Iris pigment epithelial cell (primary cell): ENCODE measurements around the gene RXFP1.

Experiments
- DNase-seq: peaks from one replicate; pipeline ENCODE4 v3.0.0-alpha.2; 2011; ENCODE audit warnings: low read depth

RXFP1 gene

GRCh38 chr4:158671915-158672806 lies 150.5 kb downstream of the RXFP1 start, which contains the start of gene ETFDH:
Gene ETFDH (plus strand): TSS chr4:158672296. CDS start chr4:158672457, 161 bp downstream.
- peak; percentile 100 for DNase-seq

- no peak for DNase-seq
Observed at GRCh38 chr4:158673633-158674032, 152.0 kb downstream of the RXFP1 start.

- DNase-seq: no peak
Observed at GRCh38 chr4:158676076-158676475, 154.4 kb downstream of the RXFP1 start.

GRCh38 chr4:158678767-158679166 lies 157.1 kb downstream of the RXFP1 start:
- DNase-seq: no peak

- DNase-seq: no peak
Observed at GRCh38 chr4:158681629-158682028, 159.9 kb downstream of the RXFP1 start.

GRCh38 chr4:158682066-158682465 lies 160.4 kb downstream of the RXFP1 start:
- DNase-seq: no peak

GRCh38 chr4:158688813-158689212 lies 167.1 kb downstream of the RXFP1 start:
- no peak for DNase-seq
